OCI-LY7 (cell line): ENCODE results near the gene MRPL33. TPM values are rescaled to one million over a fixed set of nuclear protein-coding genes. Genes with fewer than 3 reads are reported as not detected.

Experiments
- BruUV-seq: library from RNA; stranded (reverse); fragments of 400-500 nt; replicated peaks from 2 replicates; lab custom pipeline; 2021; lab: Mats Ljungman, UMichigan
- CTCF ChIA-PET: fragments of 300-600 bp; sonication (Branson Sonifier 250); formaldehyde crosslinking; loops from one replicate; lab custom pipeline; 2022; ENCODE audit warnings: antibody characterized with exemption; ENCODE audit not compliant: unreplicated experiment; lab: Charles Lee
- POLR2A ChIA-PET: fragments of 300-600 bp; sonication (Branson Sonifier 250); formaldehyde crosslinking; loops from one replicate; lab custom pipeline; 2022; ENCODE audit warnings: antibody characterized with exemption; lab: Charles Lee
- DNase-seq: peaks from one replicate; pipeline ENCODE4 v3.0.0-alpha.2; 2015; ENCODE audit warnings: low spot score
- H2AFZ ChIP-seq: fragments of 200-600 bp; sonication (generic), shearing (Covaris generic); 2 replicates; pipeline ENCODE4 v1.6.1; 2014; ENCODE audit warnings: mild to moderate bottlenecking, antibody characterized with exemption, low read length, moderate library complexity
- H3K27ac ChIP-seq: fragments of 200-600 bp; sonication (generic); 2 replicates; pipeline ENCODE4 v1.5.1; 2014; ENCODE audit warnings: mixed run types, low read depth, mild to moderate bottlenecking, moderate library complexity, low read length, inconsistent platforms; ENCODE audit not compliant: poor library complexity, severe bottlenecking
- H3K36me3 ChIP-seq: fragments of 200-600 bp; sonication (generic); 2 replicates; pipeline ENCODE4 v1.6.1; 2014; ENCODE audit warnings: mild to moderate bottlenecking, antibody characterized with exemption, low read length, moderate library complexity, mixed read lengths; ENCODE audit not compliant: insufficient read depth
- H3K4me1 ChIP-seq: fragments of 200-600 bp; sonication (generic); 2 replicates; pipeline ENCODE4 v1.5.1; 2014; ENCODE audit warnings: mild to moderate bottlenecking, low read length; ENCODE audit not compliant: insufficient read depth, poor library complexity, severe bottlenecking
- H3K4me2 ChIP-seq: fragments of 200-600 bp; sonication (generic); 2 replicates; pipeline ENCODE4 v1.6.1; 2014; ENCODE audit warnings: mild to moderate bottlenecking, low read length
- H3K4me3 ChIP-seq: fragments of 200-600 bp; sonication (generic); 2 replicates; pipeline ENCODE4 v1.5.1; 2014; ENCODE audit warnings: mild to moderate bottlenecking, low read depth, low read length; ENCODE audit not compliant: poor library complexity, severe bottlenecking
- H3K79me2 ChIP-seq: fragments of 200-600 bp; sonication (generic); 2 replicates; pipeline ENCODE4 v1.6.1; 2016; ENCODE audit warnings: low read depth, mild to moderate bottlenecking, low read length, moderate library complexity, mixed read lengths; ENCODE audit not compliant: insufficient read depth
- H3K9me2 ChIP-seq: fragments of 200-600 bp; sonication (generic); 2 replicates; pipeline ENCODE4 v1.6.1; 2016; ENCODE audit warnings: mild to moderate bottlenecking, low read length, mixed read lengths; ENCODE audit not compliant: insufficient read depth
- H3K9me3 ChIP-seq: fragments of 200-600 bp; sonication (generic); 2 replicates; pipeline ENCODE4 v1.6.1; 2014; ENCODE audit warnings: mild to moderate bottlenecking, mixed run types, low read length, mixed read lengths
- H4K20me1 ChIP-seq: fragments of 200-600 bp; sonication (generic); 2 replicates; pipeline ENCODE4 v1.6.1; 2014; ENCODE audit warnings: mild to moderate bottlenecking, antibody characterized with exemption, low read length, moderate library complexity, mixed read lengths; ENCODE audit not compliant: insufficient read depth
- EZH2phosphoT487 ChIP-seq: fragments of 200-600 bp; sonication (generic); IDR thresholded peaks from 2 replicates; pipeline ENCODE4 v1.6.1; 2018; ENCODE audit warnings: low read depth, borderline replicate concordance, mild to moderate bottlenecking, mixed run types, antibody characterized with exemption, low read length, moderate library complexity, mixed read lengths
- intact Hi-C: fragments of 100-400 bp; cut with micrococcal nuclease; formaldehyde crosslinking; loops from one replicate; pipeline ENCODE4 v1.10.0; 2022; ENCODE audit not compliant: unreplicated experiment
- total RNA-seq, 2 experiments: library from RNA; depleted of rRNA in 1 of 2; stranded (reverse); fragments of >200 nt in 1 of 2; shearing (Covaris generic) in 1 of 2; gene quantifications; 2 replicates each; pipeline ENCODE4 v1.2.3, GENCODE V29; 2014 to 2022
- TF ChIP-seq, protein P1 (sequence below): fragments of 200-600 bp; sonication (generic); conservative IDR thresholded peaks from 2 replicates; pipeline ENCODE4 v1.5.1; 2014; ENCODE audit warnings: mild to moderate bottlenecking, antibody characterized with exemption, low read length, moderate library complexity, mixed read lengths

The MRPL33 gene
- total RNA-seq, 2 experiments from 2014 or later = 43.8 to 51.2 TPM

DNA sequence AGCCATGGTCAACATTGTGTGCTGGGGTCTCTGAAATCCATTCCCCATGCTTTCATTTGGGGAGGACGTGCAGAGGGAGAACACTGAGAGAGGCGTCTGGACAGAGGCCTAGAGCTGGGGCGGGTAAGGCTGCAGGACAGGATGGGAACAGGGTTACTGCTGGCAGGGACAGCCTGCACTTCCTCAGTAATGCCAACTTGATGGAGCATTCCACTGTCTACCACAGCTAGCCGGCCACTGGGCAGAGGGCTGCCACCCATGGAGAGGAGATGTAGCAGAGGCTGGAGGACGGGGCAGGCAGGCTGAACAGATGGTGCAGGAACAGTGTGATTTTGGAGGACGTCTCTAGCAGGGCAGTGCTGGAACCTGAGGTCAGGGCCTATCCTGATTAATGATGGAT lies 29.3 kb downstream of the MRPL33 start:
- no peaks in the 10 kb centered on the region for H3K9me2 ChIP-seq
- no peak for DNase-seq
- POLR2A ChIA-PET = no interaction called here
- no peak overlapping the region for H3K27ac ChIP-seq
- no TSS peak for BruUV-seq
- no peak overlapping the region for H2AFZ ChIP-seq
- no peaks in the 10 kb centered on the region for H4K20me1 ChIP-seq
- no peak for TF ChIP-seq EZH2phosphoT487
- TF ChIP-seq, protein P1, sequence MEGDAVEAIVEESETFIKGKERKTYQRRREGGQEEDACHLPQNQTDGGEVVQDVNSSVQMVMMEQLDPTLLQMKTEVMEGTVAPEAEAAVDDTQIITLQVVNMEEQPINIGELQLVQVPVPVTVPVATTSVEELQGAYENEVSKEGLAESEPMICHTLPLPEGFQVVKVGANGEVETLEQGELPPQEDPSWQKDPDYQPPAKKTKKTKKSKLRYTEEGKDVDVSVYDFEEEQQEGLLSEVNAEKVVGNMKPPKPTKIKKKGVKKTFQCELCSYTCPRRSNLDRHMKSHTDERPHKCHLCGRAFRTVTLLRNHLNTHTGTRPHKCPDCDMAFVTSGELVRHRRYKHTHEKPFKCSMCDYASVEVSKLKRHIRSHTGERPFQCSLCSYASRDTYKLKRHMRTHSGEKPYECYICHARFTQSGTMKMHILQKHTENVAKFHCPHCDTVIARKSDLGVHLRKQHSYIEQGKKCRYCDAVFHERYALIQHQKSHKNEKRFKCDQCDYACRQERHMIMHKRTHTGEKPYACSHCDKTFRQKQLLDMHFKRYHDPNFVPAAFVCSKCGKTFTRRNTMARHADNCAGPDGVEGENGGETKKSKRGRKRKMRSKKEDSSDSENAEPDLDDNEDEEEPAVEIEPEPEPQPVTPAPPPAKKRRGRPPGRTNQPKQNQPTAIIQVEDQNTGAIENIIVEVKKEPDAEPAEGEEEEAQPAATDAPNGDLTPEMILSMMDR = no peak
- H3K4me1 ChIP-seq = no peaks in the 10 kb centered on the region
- no peak overlapping the region for H3K4me3 ChIP-seq
- no peak overlapping the region for H3K4me2 ChIP-seq
- CTCF ChIA-PET = no interaction called here
- no peaks in the 10 kb centered on the region for H3K79me2 ChIP-seq
- H3K36me3 ChIP-seq = no peaks in the 10 kb centered on the region
- intact Hi-C loops = no loop called here
- no peaks in the 10 kb centered on the region for H3K9me3 ChIP-seq

DNA sequence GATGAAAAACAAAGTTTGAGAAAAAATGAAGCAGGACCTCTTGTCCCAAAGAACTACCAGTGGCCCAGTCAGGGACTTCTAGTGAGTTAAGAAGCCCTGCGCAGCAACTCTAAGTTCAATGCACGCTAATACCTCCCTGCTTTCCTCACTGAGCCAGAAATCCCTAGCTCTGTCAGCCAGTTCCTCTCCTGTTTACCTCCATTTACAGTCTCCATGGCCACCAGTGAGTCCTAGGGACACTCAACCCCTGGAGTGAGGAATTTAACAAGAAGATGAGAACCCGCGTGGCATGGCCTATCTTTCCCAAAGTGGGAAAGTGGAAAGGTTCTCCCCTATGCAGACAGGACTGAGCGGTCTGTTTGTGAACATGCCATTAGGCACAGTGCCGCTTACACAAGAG lies 31.0 kb downstream of the MRPL33 start:
- Histone ChIP-seq H3K4me2 (no peak overlapping the region), H3K79me2 (no peaks in the 10 kb centered on the region), H3K4me3 (no peak overlapping the region), H3K4me1 (no peaks in the 10 kb centered on the region), H3K36me3 (no peaks in the 10 kb centered on the region), H3K9me2 (no peaks in the 10 kb centered on the region), H4K20me1 (no peaks in the 10 kb centered on the region), H3K27ac (no peak overlapping the region), H3K9me3 (no peaks in the 10 kb centered on the region), H2AFZ (no peak overlapping the region)
- POLR2A ChIA-PET = no interaction called here
- no peak for DNase-seq
- BruUV-seq = no TSS peak
- CTCF ChIA-PET = no interaction called here
- intact Hi-C loops = no loop called here
- TF ChIP-seq, protein P1 = no peak
- TF ChIP-seq EZH2phosphoT487 = no peak

DNA sequence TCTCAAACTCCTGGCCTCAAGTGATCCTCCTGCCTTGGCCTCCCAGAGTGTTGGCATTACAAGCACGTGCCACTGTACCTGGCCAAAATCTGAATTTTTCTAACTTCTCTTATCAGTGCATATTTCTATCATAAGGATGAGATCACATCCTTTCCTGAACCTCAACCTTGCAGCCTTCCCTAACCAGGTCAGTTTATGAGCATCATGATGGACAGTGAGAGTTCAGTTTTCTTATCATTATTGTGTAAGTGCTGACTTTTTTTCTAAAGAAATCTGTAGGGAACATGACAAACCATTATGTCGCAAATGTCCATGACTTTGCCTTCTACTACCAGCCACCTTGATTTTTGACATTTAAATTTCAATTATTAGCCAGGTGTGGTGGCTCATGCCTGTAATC lies 31.5 kb downstream of the MRPL33 start:
- no peak overlapping the region for H3K27ac ChIP-seq
- intact Hi-C loops = no loop called here
- H4K20me1 ChIP-seq = no peaks in the 10 kb centered on the region
- no peak overlapping the region for H3K4me2 ChIP-seq
- no peak overlapping the region for H3K4me3 ChIP-seq
- no peak for DNase-seq
- TF ChIP-seq EZH2phosphoT487 = no peak
- TF ChIP-seq, protein P1 = no peak
- no peaks in the 10 kb centered on the region for H3K9me3 ChIP-seq
- ChIA-PET POLR2A (no interaction called here), CTCF (no interaction called here)
- H3K9me2 ChIP-seq = no peaks in the 10 kb centered on the region
- no peaks in the 10 kb centered on the region for H3K4me1 ChIP-seq
- H2AFZ ChIP-seq = no peak overlapping the region
- H3K79me2 ChIP-seq = no peaks in the 10 kb centered on the region
- no TSS peak for BruUV-seq
- H3K36me3 ChIP-seq = no peaks in the 10 kb centered on the region
